GM18858 (cell line): Measurements from ENCODE around the gene ROPN1.
A peak's percentile ranks its signal among the peaks of the same experiment; 100 is the strongest.
"Not testable (repeated sequence)": the region's sequence is repeated elsewhere in the genome, so short reads cannot be mapped to it uniquely, and the experiment has no call there.

Experiments
- ATAC-seq: cut with Tn5 transposase; IDR thresholded peaks from one replicate; pipeline ENCODE4 v1.9.1; 2021; ENCODE audit not compliant: unreplicated experiment

ROPN1 gene

GRCh38 chr3:123997543-123997942, 5.6 kb upstream of the ROPN1 start:
- no peak for ATAC-seq

GRCh38 chr3:123993818-123994217, 1.9 kb upstream of the ROPN1 start:
- no peak for ATAC-seq

DNA sequence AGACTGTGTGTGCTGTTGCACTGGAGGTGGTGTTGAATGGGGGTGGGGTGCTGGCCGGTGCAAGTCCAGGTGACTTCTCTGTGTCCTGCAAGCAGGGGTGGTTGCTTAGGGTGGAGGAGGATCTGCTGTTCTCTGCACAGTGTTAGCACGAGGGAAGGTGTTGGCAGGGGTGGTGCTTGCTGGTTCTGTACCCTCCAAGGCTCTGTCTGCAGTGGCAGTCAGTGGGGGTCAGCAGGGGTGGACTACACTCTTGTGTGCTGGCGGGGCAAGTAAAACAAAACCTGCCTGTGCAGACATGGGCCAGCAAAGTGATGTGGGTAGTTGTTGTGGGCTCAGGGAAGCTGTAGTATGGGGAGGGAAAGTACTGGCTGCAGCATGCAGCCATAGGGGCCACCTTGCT, 5.5 kb downstream of the ROPN1 start:
- ATAC-seq: no peak

- ATAC-seq: no peak
Measured at GRCh38 chr3:123984957-123985356, 7.0 kb downstream of the ROPN1 start.

- no peak for ATAC-seq
Measured at GRCh38 chr3:123984350-123984749, 7.6 kb downstream of the ROPN1 start.

DNA sequence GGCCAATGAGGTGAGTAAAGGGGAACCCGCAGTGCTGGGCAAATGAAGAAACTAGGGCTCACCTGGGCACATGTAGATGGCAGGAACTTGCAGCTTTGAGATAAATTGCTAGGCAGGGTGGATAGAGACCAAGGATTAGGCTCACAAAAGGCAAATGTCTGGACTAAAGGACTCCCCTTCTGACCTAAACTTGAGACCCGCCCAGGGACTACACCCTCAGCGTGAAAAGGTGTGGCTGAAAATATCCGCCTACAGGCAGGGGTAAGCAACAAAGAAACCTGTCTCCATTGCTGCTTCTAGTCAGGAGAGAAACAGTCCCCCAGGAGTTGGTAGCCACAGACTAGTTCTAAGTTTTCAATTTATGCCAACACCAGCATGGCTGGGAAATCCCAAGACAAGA, 10.6 kb downstream of the ROPN1 start:
- ATAC-seq: not testable (repeated sequence)

DNA sequence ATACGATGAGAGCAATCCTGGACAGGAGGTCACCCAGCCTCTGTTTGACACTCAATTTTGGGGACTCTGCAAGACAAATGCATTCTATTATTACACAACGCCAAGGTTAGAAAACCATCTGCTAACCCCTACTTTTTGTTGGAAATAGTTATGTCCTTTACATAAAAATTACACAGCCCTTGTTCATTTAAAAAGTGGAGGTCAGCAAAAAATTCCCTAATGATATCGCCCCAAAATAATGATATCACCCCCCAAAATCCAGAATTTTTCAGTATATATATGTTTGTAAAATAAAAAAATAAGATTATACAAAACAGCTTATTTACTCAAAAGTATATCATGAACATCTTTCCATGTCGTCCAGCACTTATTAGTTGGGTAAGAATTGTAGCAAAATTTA, 11.4 kb downstream of the ROPN1 start:
- ATAC-seq: no peak

DNA sequence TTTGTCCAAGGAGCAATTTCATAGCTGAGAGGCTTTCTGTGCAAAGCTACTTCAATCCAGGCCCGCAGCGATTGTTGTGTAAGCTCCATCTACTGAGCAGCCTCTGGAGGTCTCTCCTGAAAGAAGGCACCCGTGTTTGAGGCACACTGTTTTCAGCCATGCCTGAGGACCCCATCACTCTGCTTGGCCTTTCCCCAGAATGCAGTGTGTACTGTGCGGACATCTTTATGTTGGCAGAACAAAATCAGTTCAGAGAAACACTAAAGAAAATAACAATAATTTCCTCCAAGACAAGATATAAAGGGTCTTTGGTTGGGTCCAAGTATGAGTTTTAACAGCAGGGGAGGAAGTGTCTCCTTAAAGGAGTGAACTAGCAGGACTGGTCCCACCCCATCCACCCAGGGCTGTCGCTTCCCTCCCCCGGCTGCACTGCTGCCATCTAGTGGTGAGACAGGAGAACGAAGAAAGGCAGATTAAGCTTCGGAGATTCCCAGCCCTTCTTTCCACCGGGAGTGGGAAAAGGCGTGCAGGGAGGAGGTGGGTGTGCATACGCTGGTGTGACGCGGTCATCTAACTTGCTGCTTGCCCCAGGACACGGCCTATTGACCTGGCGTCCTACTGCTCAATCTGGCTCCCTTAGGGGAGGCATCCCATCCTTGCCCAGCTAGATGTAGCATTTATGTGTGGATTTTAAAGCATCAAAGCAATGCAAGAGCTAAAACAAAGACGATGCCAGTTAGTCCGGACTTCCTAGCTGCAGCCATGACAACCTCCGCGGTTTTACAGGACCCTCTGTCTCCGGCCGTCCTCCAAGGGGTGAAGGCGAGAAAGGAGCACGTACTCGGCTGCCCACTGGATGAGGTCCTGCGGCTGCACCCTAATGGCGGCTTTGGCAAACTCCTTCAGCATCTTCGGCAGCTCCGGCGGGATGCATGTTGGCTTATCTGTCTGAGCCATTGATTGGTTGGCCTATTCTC, 12.1 kb downstream of the ROPN1 start:
- ATAC-seq: not testable (repeated sequence)

DNA sequence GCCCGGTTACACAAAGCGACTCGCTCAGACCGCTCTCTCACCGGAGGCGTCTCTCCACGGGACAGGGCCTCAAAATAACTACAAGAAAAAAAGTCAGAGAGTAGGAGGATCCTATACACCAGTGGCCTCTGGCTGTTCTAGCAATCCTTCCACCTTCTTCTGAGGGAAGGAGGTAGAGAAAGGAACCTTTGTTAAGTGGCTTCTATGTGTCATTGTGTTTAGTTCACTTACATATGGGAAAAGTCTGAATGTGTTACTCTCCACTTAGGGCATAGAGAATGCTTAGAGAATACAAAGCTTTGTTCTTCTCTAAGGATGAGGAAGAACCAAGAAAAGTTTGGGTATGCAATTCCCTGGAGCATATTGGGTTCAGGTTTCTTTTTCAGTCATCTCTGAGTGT, 15.0 kb downstream of the ROPN1 start:
- ATAC-seq: not testable (repeated sequence)

DNA sequence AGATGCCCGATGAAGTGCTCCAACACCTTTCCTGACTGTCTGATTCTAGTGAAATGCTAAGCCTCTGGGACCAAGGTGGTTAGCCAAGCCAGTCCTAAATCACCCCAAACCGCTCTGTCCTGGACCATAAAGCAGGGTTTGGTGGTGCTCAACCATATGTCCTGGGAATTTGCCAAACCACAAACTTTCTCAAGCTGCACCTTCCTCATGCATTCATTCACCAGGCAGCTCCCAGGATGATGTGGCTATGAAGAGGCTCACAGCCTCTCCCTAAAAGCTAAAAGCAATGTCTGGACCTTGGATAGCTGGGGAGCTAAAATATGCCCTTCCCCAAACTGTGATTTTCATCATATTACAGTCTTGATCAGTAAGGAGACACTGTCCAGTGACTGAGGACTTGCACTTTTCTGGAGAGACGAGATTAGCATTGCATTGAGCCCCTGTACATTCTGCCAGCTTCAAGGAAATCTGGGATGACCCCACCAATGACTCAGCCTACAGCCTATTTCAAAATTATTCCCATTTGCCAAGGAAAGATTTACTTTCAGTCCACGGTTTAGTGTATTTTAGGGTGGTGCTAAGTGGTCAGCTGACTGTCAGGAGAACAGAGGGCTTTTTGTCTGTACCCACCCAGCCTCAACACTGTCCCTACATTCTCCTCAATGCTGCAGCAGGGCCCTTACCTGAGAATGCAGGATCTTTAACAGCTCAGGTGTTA, 15.6 kb downstream of the ROPN1 start:
- ATAC-seq: not testable (repeated sequence)

GRCh38 chr3:123975030-123975429, 16.9 kb downstream of the ROPN1 start:
- ATAC-seq: not testable (repeated sequence)

- ATAC-seq: no peak
Measured at GRCh38 chr3:123971406-123971805, 20.5 kb downstream of the ROPN1 start.

GRCh38 chr3:123967260-123967659, 24.7 kb downstream of the ROPN1 start:
- ATAC-seq: not testable (repeated sequence)

DNA sequence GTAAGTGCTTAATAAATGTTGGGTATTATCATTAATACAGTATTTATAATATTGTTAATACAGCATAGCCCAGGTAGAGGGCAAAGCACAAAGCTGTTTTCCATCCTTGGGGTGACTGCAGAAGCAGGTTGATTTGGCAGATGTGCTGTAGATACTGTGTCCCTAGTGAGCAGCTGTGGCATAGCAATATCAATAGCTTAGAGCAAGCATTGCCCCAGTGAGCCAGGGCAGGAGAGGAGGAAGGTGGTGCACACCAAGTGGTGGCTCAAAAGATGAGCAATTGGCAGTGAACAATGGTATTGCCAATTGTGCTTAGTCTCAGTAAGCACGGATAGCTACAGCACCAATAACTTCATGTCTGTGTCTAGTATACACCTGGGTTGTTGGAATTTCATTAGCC, 25.1 kb downstream of the ROPN1 start:
- ATAC-seq: not testable (repeated sequence)

GRCh38 chr3:123964793-123965192, 27.1 kb downstream of the ROPN1 start:
- ATAC-seq: not testable (repeated sequence)

DNA sequence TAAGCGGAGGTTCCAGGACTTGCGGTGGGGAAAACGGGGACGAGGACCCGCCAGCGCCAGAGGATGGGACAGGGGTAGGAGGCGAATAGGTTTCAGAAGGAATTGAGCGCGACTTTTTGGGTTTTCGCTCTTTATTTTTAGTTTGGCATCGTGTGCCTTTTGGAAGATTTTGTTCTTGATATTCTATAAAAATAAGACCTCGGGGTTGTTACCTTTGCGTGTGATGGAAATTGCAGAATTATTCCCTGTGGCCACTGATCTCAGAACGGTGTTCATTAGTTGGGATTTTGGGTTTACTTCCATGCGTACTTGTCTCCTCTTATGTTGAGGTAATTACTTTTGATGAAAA, 30.4 kb downstream of the ROPN1 start:
- ATAC-seq: no peak

GRCh38 chr3:123960781-123961507, 31.0 kb downstream of the ROPN1 start, which contains the start of gene CCDC14:
CCDC14 (minus strand) TSS chr3:123961229; CDS start chr3:123961173, 56 bp downstream.
- peak; percentile 73 for ATAC-seq

- ATAC-seq: peak; percentile 72
Measured at GRCh38 chr3:123953735-123954134, 38.2 kb downstream of the ROPN1 start.

DNA sequence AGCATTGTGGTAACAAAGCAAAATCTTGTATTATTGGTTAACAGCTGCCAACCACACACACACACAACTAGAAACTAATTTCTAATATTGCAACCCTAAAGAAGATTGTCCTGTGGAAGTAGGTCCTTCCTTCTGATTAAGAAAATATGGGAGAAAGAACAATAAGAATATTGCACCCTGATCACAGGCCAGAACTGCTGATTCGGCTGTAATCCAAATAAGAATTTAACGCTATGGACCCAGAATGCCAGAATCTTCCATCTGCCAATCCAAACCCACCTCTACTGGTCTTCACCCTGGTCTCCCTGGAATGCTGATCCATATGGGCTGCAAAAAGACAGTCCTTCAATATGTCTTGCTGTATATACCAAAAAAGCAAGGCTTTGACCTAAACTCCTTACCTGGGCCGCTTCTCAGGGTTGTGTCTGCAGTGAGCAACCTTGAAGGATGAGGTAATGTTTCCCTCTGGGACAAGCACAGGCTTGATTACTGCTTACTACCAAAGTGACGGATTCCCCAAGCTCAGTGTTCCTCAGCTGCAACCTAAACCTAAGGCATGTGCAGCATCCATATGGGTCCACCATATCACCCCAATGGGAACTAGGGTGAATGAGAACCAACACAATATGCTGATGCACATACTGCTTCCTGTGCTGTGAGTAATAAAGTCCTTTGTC, 38.9 kb downstream of the ROPN1 start:
- ATAC-seq: no peak

GRCh38 chr3:123951522-123952447, 40.1 kb downstream of the ROPN1 start:
- ATAC-seq: no peak
